HG02588 (cell line): ENCODE measurements around the gene ABCC11.
"Not testable (repeated sequence)": the region's sequence is repeated elsewhere in the genome, so short reads cannot be mapped to it uniquely, and the experiment has no call there.

Experiments used
- ATAC-seq: cut with Tn5 transposase; IDR thresholded peaks from one replicate; pipeline ENCODE4 v1.9.1; 2021; ENCODE audit warnings: mild to moderate bottlenecking, moderate library complexity; ENCODE audit not compliant: unreplicated experiment

The ABCC11 gene

GRCh38 chr16:48204825-48205151, 42.6 kb downstream of the ABCC11 start:
- ATAC-seq: no peak

GRCh38 chr16:48203974-48204824, 43.1 kb downstream of the ABCC11 start:
- no peak for ATAC-seq

- ATAC-seq: no peak
Observed at GRCh38 chr16:48201515-48202201, 45.7 kb downstream of the ABCC11 start.

- ATAC-seq: no peak
Observed at GRCh38 chr16:48197294-48197693, 50.0 kb downstream of the ABCC11 start.

- no peak for ATAC-seq
Observed at GRCh38 chr16:48194828-48195556, 52.3 kb downstream of the ABCC11 start.

- ATAC-seq: no peak
Observed at GRCh38 chr16:48193846-48194245, 53.5 kb downstream of the ABCC11 start.

- peak; percentile 88 for ATAC-seq
Observed at GRCh38 chr16:48188449-48189102, 58.8 kb downstream of the ABCC11 start.

GRCh38 chr16:48187779-48188178, 59.6 kb downstream of the ABCC11 start:
- ATAC-seq: no peak

- ATAC-seq: no peak
Observed at GRCh38 chr16:48184681-48185080, 62.7 kb downstream of the ABCC11 start.

GRCh38 chr16:48182979-48183537, 64.3 kb downstream of the ABCC11 start:
- no peak for ATAC-seq

- not testable (repeated sequence) for ATAC-seq
Observed at GRCh38 chr16:48181746-48182520, 65.4 kb downstream of the ABCC11 start.

- no peak for ATAC-seq
Observed at GRCh38 chr16:48180868-48181480, 66.4 kb downstream of the ABCC11 start.

- no peak for ATAC-seq
Observed at GRCh38 chr16:48176635-48177408, 70.5 kb downstream of the ABCC11 start.

GRCh38 chr16:48173889-48174288, 73.5 kb downstream of the ABCC11 start:
- no peak for ATAC-seq

GRCh38 chr16:48172682-48173081, 74.7 kb downstream of the ABCC11 start:
- ATAC-seq: no peak

- no peak for ATAC-seq
Observed at GRCh38 chr16:48169896-48170295, 77.4 kb downstream of the ABCC11 start.

- ATAC-seq: no peak
Observed at GRCh38 chr16:48168075-48168474, 79.3 kb downstream of the ABCC11 start.

GRCh38 chr16:48166617-48167016, 80.7 kb downstream of the ABCC11 start:
- not testable (repeated sequence) for ATAC-seq
